Stimulated activated CD4-positive, alpha-beta T cell treated with anti-CD3 and anti-CD28 coated beads, Interleukin-4, amount 100 ng/mL, for 48 hours (primary cell): Measurements from ENCODE around the gene PTPRK.

Source experiments
- DNase-seq, 2 donors: peaks; one replicate each; pipeline ENCODE4 v3.0.0-alpha.2; 2020; ENCODE audit warnings: low read depth in 2 of 2

PTPRK gene

DNA sequence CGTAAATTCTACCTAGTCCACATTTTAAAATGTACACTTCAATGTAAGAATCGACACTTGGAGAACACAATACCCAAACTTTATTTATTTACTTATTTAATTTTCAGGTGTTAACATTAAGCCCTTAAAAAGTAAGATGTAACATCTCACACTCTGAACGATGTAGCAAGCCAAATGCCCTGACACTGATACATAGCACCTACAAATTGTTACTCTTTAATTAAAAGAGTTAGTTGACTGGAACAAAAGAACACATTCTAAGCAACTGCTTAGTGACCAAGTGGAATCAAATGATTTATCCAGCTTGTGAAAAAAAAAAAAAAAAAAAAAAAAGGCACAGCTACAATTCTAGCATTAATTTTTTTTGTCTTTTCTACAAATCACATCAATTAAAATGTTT, 327.4 kb downstream of the PTPRK start:
- DNase-seq: no peak

DNA sequence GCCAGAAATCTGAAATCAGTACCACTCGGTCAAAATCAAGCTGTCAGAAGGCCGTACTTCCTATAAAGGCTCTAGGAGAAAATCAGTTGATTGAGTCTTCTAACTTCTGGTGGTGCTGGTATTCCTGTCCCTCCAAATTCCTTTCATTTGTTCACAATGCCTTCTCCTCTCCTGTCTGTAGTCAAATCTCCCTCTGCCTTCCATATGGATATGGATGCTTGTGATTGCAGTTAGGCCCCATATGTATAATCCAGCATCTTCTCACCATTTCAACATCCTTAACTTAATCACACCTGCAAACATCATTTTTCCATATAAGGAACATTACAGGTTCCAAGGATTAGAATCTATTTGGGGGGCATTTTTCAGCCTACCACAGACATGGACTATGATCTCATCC, 331.7 kb downstream of the PTPRK start:
- DNase-seq: no peak

DNA sequence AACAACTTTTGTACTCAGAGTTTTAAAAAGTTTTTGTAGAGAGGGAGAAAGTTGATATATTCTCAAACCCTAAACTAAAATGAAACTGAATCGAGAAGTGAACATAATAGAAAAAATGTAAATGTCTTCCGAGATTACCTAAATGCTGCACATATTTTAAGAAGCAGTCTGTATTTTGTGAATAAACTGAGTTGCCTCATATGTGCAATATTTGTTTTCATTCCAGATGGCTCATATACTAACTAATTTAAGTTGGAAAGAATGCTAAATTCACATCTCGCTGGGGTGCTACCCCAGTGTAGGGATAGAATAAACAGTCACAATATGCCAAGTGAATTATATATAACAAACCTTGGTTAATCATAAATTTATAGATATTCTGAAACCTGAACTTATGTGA, 333.7 kb downstream of the PTPRK start:
- no peak for DNase-seq

DNA sequence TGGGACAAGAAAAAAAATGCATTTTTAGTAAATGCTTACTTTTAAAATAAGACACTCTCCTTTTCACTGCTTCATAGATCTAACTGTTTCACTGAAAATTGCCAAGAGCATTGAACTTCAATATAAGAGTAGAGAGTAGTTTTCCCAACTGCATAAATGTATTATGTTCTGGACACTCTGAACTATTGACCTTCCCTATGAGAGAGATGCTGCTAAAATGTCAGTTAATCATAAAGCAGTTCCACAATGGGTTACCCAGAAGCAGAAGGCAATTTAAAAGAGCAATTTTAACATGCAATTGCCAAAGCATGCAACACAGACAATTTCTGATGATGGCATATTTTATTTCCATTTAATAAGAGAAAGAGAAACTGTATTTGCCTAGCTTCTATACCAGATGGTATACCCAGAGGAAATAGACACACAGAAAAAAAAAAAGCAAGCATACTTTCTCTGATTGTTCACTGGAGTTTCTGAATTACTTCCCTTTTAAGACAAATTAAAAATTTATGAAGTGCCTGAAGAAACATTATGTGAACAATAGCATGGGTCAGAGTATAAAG, 340.4 kb downstream of the PTPRK start:
- no peak for DNase-seq

DNA sequence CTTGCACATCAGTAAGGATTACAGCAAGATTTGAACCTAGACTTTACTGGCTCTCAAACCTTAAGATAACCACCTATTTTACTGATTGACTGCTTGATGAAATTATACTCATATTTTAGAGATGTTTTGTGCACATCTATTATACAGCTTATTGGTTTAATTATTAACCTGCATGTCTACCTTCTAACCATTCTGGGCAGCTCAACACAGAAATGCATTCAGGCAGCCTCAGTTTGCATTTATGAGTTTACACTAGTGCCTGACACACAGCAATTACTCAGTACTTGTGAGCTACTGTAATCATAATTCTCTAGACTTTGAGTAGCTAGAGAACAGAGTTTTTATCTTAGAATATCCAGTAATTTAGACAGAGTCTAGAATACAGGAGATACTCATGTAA, 345.7 kb downstream of the PTPRK start:
- no peak for DNase-seq

DNA sequence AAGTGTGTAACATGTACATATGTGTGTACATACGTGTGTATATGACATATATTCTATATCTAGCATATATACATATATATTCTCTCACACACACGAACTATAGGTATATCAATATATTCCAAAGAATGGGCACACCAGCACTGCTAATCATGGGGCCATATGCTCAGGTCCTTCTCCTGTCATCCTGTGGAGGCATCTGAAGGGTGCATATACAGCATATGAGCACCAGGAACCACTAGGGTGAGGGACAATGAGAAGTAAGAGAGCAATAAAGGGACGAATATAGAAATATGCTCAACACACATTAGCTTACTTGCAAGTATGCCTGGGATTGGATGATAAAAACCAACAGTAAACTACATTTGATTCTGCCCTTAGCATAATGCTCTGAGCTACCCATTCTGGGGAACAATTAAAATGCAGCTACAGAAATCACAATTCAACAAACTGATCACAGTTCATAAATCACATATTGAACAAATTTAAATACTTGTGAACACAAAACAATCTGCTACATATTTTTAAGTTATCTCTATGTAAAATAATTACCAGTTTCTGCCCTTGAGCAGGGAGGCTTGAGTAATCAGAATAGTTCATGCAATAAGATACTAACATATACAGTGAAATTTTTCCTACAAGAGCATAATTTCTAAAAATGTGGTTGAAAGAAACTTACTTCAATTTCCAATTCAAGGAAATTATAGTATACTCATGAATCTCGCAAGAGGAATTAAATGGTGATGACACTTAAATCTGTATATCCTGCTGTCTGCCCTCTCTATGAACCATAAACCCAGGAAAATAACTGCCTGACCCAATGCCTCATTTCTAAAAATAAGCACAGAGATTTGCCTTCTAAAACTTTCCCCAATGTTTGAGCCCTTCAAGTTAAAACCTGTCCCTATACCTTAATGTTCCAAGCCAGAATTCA, 347.4 kb downstream of the PTPRK start:
- DNase-seq: no peak

DNA sequence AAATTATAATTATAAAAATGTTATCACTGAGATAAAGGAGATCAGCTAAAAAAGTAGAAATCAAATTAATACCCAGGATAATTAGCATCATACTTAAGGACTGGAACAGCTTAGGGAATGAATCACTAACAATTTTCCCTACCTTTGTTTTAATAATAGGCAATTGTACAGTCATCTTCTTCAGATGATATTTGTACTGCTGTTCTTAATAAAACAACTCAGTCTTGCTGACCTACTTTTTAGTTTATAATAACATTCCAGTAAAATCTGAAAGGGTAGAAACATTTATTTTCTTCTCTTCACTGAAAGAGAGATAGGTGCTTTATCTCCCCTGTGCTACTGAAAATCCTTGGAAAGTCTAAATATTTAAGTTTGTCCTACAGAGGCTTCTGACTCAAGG, 348.3 kb downstream of the PTPRK start:
- no peak for DNase-seq

DNA sequence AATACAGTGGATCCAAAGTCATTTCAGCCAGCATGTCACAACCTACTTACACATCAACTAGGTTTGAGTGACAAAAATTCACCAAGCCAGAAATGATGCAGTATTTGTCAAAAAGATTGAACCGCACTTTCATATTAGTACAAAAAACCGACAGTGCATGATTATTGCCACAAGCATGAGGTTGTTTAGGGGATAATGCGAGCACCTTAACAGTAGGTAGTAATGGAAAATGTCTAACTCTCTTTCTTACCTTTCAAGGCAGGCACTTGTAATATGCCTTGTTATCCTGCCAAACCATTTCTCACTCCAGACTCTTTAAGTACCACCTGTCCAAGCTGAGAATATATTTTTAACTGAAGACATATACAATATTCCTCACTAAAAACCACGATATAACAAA, 349.2 kb downstream of the PTPRK start:
- no peak for DNase-seq

DNA sequence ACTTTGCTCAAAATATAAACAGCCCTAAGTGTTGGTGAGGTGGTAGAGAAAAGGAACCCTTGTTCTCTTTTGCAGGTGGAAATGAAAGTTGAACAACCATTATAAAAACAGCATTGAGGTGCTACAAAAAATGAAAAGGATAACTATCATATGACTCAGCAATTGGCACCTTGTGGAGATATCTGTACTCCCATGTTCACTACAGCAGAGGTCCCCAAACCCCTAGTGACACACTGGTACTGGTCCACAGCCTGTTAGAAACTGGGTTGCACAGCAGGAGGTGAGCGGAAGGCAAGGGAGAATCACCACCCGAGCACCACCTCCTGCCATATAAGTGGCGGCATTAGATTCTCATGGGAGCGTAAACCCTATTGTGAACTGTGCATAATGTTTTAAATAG, 352.2 kb downstream of the PTPRK start:
- DNase-seq: no peak

DNA sequence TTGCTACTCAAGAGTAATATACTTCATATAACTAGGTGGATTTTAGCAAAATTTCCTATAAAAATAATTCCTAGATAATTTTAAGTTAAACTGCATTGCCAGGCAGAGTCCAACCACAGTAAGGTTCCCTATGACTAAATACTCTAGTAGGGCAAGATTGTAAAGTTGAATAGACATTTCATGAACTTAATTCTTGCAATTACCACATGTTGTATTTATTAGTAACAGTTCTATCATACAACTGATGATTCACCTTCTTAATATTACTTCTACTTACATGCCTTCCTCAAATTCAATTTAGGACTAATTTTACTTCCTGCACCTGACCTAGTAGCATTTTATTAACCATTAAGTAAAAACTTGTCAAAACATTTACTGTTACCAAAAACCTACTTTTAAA, 352.8 kb downstream of the PTPRK start:
- no peak for DNase-seq

DNA sequence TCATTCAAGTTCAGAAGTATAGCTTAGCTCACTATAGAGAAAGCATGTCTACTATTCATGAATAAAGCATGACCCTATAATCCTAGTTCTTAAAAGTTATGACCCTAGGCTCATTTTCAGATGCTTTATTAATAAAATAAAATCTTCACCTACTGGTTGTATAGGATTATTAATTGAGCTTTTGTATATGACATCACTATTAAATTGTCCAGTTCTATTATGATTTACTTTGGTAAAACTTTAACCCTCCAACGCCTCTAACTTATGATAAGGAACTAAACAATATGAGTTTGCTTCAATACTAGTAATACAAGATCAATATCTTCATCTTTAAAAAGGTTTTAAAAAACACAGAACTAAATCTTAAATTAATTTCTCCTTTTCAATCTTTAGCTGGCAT, 356.1 kb downstream of the PTPRK start:
- DNase-seq: no peak

DNA sequence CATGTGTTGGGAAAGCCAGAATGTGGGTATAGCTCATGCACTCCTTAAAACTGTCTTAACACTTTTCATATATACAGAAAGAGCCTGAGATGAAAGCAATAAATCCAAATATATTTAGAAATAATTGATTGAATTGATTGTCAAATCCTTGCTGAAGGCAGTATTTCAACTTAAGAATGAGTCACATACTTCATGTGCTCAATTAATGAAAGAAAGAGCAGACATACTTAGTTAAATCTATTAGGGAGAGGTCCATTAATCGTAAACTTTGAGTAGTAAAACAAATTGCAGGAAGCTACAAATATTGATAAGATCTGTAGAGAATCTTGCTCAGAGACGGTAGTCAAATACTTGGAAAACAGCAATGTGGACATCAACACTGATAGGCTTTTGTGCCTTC, 358.0 kb downstream of the PTPRK start:
- no peak for DNase-seq

DNA sequence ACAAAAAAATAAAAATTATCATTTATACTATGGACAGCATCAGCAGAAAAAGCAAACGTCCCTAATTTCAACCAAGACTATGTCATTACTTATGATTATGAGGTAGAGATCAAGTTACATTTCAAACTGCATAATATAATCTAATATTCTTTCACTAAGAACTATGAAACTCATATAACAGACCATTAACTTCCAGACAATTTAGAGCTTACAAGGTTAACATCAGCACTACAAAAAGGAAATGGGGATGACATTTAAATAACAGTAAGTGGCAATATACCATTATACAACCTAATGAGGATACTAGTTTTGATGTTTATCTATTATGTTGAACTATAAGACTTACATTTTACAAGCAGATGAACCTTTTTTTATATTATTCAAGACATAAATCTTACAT, 358.6 kb downstream of the PTPRK start:
- no peak for DNase-seq

DNA sequence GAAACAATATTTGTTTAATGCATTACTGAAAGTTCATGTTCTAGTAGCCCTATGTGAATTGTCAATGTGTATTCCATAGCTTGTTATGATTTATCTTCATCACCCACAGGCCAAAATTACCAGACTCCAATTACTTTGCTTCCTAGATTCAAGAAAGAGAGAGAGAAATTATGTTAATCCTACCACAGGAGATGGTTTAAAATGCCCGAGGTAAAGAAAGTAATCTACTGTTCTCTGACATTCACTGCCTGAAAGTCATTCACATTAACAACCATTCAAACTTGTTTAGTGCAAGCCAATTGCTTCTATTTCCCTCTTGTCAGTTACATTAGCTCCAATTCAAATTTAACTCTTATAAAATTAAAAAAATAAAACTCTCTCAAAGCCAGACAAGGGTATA, 359.1 kb downstream of the PTPRK start:
- DNase-seq: no peak

DNA sequence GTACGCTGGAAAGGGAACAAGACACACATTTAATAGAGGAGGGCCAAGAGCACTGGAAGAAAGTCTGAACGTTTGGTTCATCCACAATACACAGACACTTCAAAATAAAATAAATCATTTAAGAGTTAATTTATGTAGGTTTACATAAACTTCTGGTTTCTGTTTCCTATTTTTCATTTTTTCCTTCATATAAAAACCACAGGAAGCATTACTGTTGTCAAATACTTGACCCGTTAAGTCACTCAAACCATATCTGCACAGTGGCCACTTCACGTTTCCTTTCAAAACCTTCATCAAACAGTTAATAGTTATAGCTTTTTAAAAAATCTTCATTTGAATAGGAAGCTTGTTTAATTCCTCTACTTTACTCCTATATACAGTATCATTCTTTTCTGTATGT, 361.9 kb downstream of the PTPRK start:
- no peak for DNase-seq

DNA sequence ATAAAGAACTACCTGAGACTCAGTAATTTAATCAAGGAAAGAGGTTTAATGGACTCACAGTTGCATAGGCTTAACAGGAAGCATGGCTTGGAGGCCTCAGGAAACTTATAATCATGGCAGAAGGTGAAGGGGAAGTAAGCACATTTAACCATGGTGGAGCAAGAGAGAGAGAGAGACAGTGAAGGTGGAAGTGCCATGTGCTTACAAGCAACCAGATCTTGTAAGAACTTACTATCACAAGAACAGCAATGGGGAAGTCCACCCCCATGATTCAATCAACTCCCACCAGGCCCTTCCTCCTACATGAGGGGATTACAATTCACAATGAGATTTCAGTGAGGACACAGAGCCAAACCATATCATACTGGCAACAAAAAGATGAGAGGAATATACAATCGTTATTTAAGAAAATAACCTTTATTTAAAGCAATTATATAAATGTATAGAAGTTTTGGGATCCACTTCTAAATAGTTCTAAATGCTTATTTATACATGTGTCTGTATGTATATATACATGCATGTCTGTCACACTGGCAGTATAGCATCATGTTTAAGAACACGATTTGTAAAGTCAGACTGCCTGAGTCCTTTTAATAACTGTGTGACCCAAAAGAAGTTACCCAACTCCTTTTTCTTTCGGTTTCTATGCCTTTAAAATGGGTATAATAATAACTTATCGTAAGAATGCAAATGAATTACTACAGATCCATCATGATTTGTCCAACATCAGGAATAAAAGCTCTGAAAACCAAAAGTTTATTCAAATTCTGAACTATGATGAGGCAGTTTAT, 363.9 kb downstream of the PTPRK start:
- DNase-seq: no peak

DNA sequence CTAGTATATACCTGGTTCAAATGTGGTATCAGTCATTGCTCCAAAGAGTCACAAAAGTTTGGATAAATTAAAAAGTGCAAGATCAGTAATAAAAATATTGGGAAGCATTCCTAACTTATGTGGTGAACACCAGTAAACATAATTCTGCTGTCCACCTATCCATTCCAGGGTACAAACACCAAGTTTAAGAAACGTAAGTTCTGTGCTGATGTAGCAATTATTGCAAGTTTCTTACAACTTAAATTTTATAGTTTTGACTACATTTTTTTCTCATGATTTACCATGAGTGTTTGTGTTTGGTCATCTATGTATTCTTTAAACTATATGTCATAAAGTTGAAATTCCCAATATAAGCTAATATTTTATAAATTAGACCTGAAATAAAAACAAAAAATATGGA, 364.6 kb downstream of the PTPRK start:
- no peak for DNase-seq

DNA sequence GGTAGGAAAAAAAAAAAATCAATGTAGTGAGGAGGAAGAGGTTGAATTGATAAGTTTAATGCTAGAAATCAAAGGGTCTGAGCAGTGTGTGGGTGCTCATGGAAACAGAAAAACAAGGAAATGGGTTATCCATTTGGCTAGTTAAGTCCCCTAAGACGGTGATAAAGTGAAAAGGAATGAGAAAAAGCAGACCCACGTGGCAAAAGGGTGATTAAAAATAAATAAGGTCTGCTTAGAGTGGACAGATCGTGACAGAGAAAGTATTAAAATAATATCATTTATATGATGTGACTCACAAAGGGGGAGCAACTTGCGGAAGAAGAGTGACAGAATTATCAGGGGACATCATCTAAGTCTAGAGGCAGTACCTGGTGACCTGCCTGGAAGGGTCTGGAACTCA, 367.8 kb downstream of the PTPRK start:
- DNase-seq: no peak

DNA sequence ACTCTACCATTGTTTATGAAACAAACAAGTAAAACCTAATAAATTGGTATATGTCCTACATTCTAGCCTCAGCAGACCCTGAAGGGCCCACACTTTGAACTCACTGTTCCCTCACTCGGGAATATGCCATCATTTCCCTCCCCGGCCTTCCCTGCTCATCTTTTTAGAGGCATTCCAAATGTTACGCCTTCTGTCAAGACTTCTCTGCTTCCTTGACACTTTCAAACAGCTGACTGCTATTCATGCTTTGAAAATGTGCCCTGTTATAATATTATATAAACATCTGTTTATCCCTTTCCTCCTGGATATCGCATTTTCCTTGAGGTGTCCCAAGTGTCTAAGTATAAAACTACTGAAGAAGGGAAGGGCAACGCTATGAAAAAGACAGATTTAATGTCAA, 370.0 kb downstream of the PTPRK start:
- no peak for DNase-seq

DNA sequence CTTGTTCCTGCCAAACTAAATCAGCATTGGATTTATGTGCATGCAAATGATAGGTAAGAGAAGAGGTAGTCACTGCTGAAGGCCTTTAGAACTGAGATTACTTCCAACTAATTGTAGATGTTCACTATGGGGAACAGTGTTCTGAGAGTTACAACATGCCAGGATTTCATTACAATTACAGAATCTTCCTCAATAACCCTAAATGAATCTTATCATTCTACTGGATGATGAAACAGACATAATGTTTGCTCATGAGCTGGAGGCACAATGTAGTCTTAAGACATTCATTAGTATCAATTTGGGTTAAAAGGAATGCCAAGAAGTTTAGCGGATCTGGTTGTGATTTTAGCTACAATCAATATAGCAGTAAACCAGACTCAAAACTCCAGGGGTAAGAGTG, 370.6 kb downstream of the PTPRK start:
- no peak for DNase-seq

DNA sequence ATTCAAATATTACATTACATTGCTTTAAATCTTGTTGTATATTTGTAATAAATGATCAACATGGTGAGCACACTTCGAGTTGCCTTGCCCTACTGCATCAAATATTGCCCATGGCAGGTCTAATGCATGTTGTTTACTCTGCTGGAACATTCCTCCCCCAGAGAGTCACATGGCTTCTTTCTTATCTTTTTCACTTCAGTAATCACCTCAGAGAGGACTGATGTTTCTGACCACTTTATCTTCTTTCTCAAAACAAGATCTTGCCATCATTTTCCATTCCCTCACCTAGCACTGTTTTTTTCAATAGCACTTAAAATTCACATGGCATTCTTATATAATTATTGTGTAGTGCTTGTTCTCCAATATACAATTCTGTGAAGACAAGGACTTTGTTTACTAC, 376.1 kb downstream of the PTPRK start:
- DNase-seq: no peak

DNA sequence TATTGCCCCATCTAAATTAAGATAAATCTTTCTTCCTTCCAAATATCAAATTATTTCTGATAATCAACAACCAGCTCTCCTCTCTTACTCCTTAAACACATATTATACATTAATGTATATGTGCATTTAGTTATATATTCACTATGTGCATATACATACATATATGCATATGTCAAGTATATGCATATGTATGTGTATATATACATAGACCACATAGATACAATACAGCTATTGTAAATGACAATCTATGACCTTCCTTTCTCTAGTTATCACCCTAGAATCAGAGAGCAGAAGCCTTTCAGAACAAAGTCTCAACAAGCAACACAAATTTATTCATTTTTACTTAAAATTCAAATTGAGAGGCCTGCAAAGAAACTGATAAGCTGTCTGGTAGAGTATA, 378.5 kb downstream of the PTPRK start:
- no peak for DNase-seq

DNA sequence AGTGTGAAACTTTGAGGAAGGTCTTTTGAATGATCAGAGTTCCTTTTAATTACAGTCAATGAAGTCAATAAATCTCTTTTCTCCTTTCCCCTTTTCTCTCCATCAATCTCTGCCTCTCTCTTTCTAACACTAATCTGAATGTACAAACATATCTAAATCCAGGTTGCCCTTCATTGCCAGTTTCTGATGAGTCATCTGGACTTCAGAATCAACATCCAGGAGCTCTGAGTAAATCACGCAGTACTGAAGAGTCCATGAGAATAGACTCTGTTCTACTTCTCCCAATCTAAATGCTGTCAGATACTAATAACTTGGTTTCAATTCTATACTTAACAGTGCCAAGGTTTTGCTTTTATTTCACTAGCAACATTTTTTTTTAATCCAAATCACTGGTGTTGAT, 380.9 kb downstream of the PTPRK start:
- no peak for DNase-seq
